Kidney epithelial cell (primary cell): ENCODE measurements around the gene NANOS1. TPM values are rescaled to one million over a fixed set of nuclear protein-coding genes. Genes with fewer than 3 reads are reported as not detected.

Experiments used
- DNase-seq: peaks from one replicate; pipeline ENCODE4 v3.0.0-alpha.2; 2010; ENCODE audit warnings: low read depth
- H3K27me3 ChIP-seq: 2 replicates; pipeline ENCODE4 v1.6.0; 2011; ENCODE audit warnings: low read length; ENCODE audit not compliant: control insufficient read depth, insufficient read depth
- H3K36me3 ChIP-seq: 2 replicates; pipeline ENCODE4 v1.5.1; 2011; ENCODE audit warnings: low read length; ENCODE audit not compliant: control insufficient read depth, insufficient read depth
- H3K4me3 ChIP-seq: 2 replicates; pipeline ENCODE4 v1.5.1; 2011; ENCODE audit warnings: low read depth, mild to moderate bottlenecking, control low read depth, low read length
- CTCF ChIP-seq: IDR thresholded peaks from 2 replicates; pipeline ENCODE4 v1.5.1; 2011; ENCODE audit warnings: mild to moderate bottlenecking, moderate library complexity, low read length, control low read depth, inconsistent platforms; ENCODE audit not compliant: insufficient read depth, poor library complexity, severe bottlenecking
- total RNA-seq: library from RNA; depleted of rRNA; stranded (reverse); fragments of >200 nt; gene quantifications from 2 replicates; pipeline ENCODE4 v1.2.3, GENCODE V29; 2015

NANOS1 gene
- total RNA-seq, 1 donor from 2014 or later: 0.88 TPM

- no peaks in the 10 kb centered on the region for H3K36me3 ChIP-seq
- DNase-seq: no peak
- TF ChIP-seq CTCF: no peak
These were observed 9.6 kb downstream of the NANOS1 start for GRCh38 chr10:119039161-119039560.

GRCh38 chr10:119041326-119041725 is 11.8 kb downstream of the NANOS1 start:
- peaks cover 1% of the 10 kb centered on the region for H3K36me3 ChIP-seq
- no peaks in the 10 kb centered on the region for H3K27me3 ChIP-seq
- H3K4me3 ChIP-seq: no peak overlapping the region
- no peak for DNase-seq
- no peak for TF ChIP-seq CTCF

More at GRCh38 chr10:119039161-119039560, 9.6 kb downstream of the NANOS1 start:
- Histone ChIP-seq H3K4me3 (no peak overlapping the region), H3K27me3 (no peaks in the 10 kb centered on the region)

DNA sequence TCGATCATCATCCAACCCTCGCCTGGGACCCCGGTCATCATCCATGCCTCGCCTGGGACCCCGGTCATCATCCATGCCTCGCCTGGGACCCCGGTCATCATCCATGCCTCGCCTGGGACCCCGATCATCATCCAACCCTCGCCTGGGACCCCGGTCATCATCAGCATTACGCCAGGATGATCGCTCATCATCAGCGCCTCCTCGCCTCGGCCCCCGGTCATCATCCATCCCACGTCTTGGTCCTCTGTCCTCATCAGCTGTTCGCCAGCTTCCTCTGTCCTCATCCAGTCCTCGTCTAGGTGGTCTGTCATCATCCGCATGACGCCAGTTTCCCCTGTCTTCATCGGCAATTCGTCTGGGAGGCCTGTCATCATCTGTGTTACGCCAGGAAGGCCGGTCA is 12.7 kb downstream of the NANOS1 start:
- Histone ChIP-seq H3K27me3 (no peaks in the 10 kb centered on the region), H3K4me3 (no peak overlapping the region), H3K36me3 (peaks cover 1% of the 10 kb centered on the region)
- DNase-seq: no peak
- TF ChIP-seq CTCF: no peak

GRCh38 chr10:119045561-119045960 is 16.0 kb downstream of the NANOS1 start:
- no peak for DNase-seq
- peaks cover 1% of the 10 kb centered on the region for H3K36me3 ChIP-seq
- TF ChIP-seq CTCF: no peak
- no peak overlapping the region for H3K4me3 ChIP-seq
- no peaks in the 10 kb centered on the region for H3K27me3 ChIP-seq

- Histone ChIP-seq H3K36me3 (peaks cover 2% of the 10 kb centered on the region), H3K27me3 (no peaks in the 10 kb centered on the region), H3K4me3 (no peak overlapping the region)
- DNase-seq: no peak
- TF ChIP-seq CTCF: no peak
These were observed 19.8 kb downstream of the NANOS1 start for GRCh38 chr10:119049361-119049760.

DNA sequence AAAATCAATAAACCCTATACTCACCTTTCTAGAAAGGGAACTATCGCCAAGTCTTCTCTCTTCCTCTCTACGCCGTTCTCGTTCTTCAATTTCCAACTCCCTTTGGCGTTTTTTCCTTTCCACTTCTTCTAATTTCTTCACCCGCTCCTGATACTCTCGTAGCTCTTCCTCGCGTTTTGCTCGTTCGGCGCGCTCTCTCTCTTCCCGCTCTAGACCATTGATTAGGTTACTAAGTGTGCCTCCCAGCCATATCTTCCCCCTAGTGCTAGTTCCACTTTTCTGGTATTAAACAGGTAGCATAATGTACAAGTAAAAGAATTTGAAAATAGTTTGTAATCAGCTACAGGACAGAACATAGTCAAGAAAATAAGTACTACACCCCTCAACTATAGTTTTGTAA is 20.3 kb downstream of the NANOS1 start:
- no peak overlapping the region for H3K4me3 ChIP-seq
- no peak for DNase-seq
- H3K36me3 ChIP-seq: peaks cover 2% of the 10 kb centered on the region
- H3K27me3 ChIP-seq: no peaks in the 10 kb centered on the region
- TF ChIP-seq CTCF: no peak
